H1 (cell line): ENCODE measurements around the gene ENOSF1. TPM values are rescaled to one million over a fixed set of nuclear protein-coding genes. Genes with fewer than 3 reads are reported as not detected.

Source experiments
- CTCF ChIA-PET: fragments of 300-600 bp; sonication (Branson Sonifier 250); formaldehyde crosslinking; loops from one replicate; lab custom pipeline; 2021; ENCODE audit not compliant: partially characterized antibody; lab: Charles Lee
- POLR2A ChIA-PET: fragments of 300-600 bp; sonication (Branson Sonifier 250); formaldehyde crosslinking; loops from one replicate; lab custom pipeline; 2021; ENCODE audit warnings: inconsistent platforms; ENCODE audit not compliant: partially characterized antibody; lab: Charles Lee
- DNase-seq, 2 experiments: peaks; one replicate each; pipeline versions ENCODE4 v3.0.0 to v3.0.0-alpha.2; 2010 to 2022; ENCODE audit warnings: low spot score in 2 of 2, low read depth in 1 of 2, mixed read lengths in 1 of 2
- FAIRE-seq: peaks from 2 replicates; lab custom pipeline; 2011; peaks lifted over from hg19 to GRCh38; lab: Jason Lieb, UNC
- H2AFZ ChIP-seq: 2 replicates; pipeline ENCODE4 v1.8.1; 2012; ENCODE audit warnings: low read length, inconsistent platforms
- H2AK5ac ChIP-seq: 2 replicates; pipeline ENCODE4 v1.6.1; 2013; ENCODE audit warnings: low read depth, low read length
- H2BK120ac ChIP-seq: replicated peaks from 2 replicates; pipeline ENCODE3; 2013; ENCODE audit warnings: low read depth, low read length, inconsistent platforms
- H2BK12ac ChIP-seq: 2 replicates; pipeline ENCODE4 v1.6.1; 2013; ENCODE audit warnings: low read depth, low read length
- H2BK15ac ChIP-seq: 2 replicates; pipeline ENCODE4 v1.6.1; 2013; ENCODE audit warnings: low read length
- H2BK20ac ChIP-seq: 2 replicates; pipeline ENCODE4 v1.6.1; 2013; ENCODE audit warnings: low read length
- H2BK5ac ChIP-seq: 2 replicates; pipeline ENCODE4 v1.6.1; 2013; ENCODE audit warnings: low read depth, low read length
- H3K14ac ChIP-seq: 2 replicates; pipeline ENCODE4 v1.6.1; 2013; ENCODE audit warnings: inconsistent platforms; ENCODE audit not compliant: insufficient read length
- H3K18ac ChIP-seq: 2 replicates; pipeline ENCODE4 v1.6.1; 2013; ENCODE audit warnings: low read length; ENCODE audit errors: extremely low read depth
- H3K23ac ChIP-seq: 2 replicates; pipeline ENCODE4 v1.6.1; 2013; ENCODE audit warnings: inconsistent platforms; ENCODE audit not compliant: insufficient read length
- H3K23me2 ChIP-seq: 2 replicates; pipeline ENCODE4 v1.6.1; 2013; ENCODE audit warnings: low read depth, low read length
- H3K27ac ChIP-seq: 2 replicates; pipeline ENCODE4 v1.6.1; 2011; ENCODE audit warnings: low read depth, low read length, inconsistent platforms
- H3K27me3 ChIP-seq, 4 experiments: replicated peaks in 1 of 4; 1 replicate in 1 of 4; 2 replicates in 3 of 4; pipeline versions ENCODE4 v1.6.1 to v1.8.1; 2011 to 2013; ENCODE audit warnings: low read length in 3 of 4, mild to moderate bottlenecking in 3 of 4, inconsistent platforms in 2 of 4, mixed read lengths in 2 of 4, moderate library complexity in 1 of 4; ENCODE audit not compliant: control insufficient read depth in 3 of 4, insufficient read depth in 3 of 4; ENCODE audit errors: extremely low read depth in 1 of 4
- H3K36me3 ChIP-seq, 4 experiments: 2 replicates each; pipeline versions ENCODE4 v1.6.1 to v1.8.1; 2011 to 2013; ENCODE audit warnings: mild to moderate bottlenecking in 4 of 4, low read length in 3 of 4, moderate library complexity in 2 of 4, control low read depth in 1 of 4, inconsistent platforms in 1 of 4; ENCODE audit not compliant: insufficient read depth in 4 of 4, control insufficient read depth in 2 of 4
- H3K4ac ChIP-seq: replicated peaks from 2 replicates; pipeline ENCODE3; 2013; ENCODE audit warnings: low read length, low read depth, mixed read lengths, inconsistent platforms; ENCODE audit not compliant: insufficient read length
- H3K4me1 ChIP-seq, 4 experiments: replicated peaks in 1 of 4; 1 replicate in 1 of 4; 2 replicates in 3 of 4; pipeline versions ENCODE4 v1.6.1 to v1.8.1; 2011 to 2013; ENCODE audit warnings: low read length in 3 of 4, inconsistent platforms in 2 of 4, mixed read lengths in 1 of 4; ENCODE audit not compliant: insufficient read depth in 4 of 4, control insufficient read depth in 3 of 4
- H3K4me2 ChIP-seq, 2 experiments: 2 replicates each; pipeline versions ENCODE4 v1.6.1 to v1.8.1; 2011 to 2013; ENCODE audit warnings: low read depth in 2 of 2, low read length in 2 of 2, control low read depth in 1 of 2, inconsistent platforms in 1 of 2, mild to moderate bottlenecking in 1 of 2; ENCODE audit not compliant: insufficient read depth in 1 of 2
- H3K4me3 ChIP-seq, 4 experiments: fragments of 200-600, 300-600 bp in 1 of 4; sonication (generic), shearing (Covaris generic), sonication (Bioruptor Twin) in 1 of 4; 2 replicates each; pipeline versions ENCODE4 v1.5.1 to v1.8.1; 2011 to 2016; ENCODE audit warnings: low read length in 4 of 4, low read depth in 3 of 4, control low read depth in 2 of 4, inconsistent platforms in 2 of 4, mild to moderate bottlenecking in 2 of 4, mixed read lengths in 1 of 4, moderate library complexity in 1 of 4; ENCODE audit not compliant: insufficient read depth in 2 of 4; ENCODE audit errors: extremely low read depth in 1 of 4
- H3K56ac ChIP-seq: replicated peaks from 2 replicates; pipeline ENCODE3; 2013; ENCODE audit warnings: low read depth, mild to moderate bottlenecking, mixed read lengths, low read length, inconsistent platforms; ENCODE audit not compliant: insufficient read length
- H3K79me1 ChIP-seq: 2 replicates; pipeline ENCODE4 v1.6.1; 2013; ENCODE audit warnings: low read depth, low read length, control low read depth
- H3K79me2 ChIP-seq, 2 experiments: 2 replicates each; pipeline versions ENCODE4 v1.6.1 to v1.8.1; 2012 to 2013; ENCODE audit warnings: low read length in 2 of 2, mild to moderate bottlenecking in 2 of 2, inconsistent platforms in 1 of 2; ENCODE audit not compliant: insufficient read depth in 2 of 2, control insufficient read depth in 1 of 2
- H3K9ac ChIP-seq, 4 experiments: replicated peaks in 1 of 4; 1 replicate in 1 of 4; 2 replicates in 3 of 4; pipeline versions ENCODE4 v1.6.1 to v1.8.1; 2011 to 2013; ENCODE audit warnings: low read depth in 3 of 4, low read length in 3 of 4, control low read depth in 2 of 4, mild to moderate bottlenecking in 2 of 4, moderate library complexity in 2 of 4, inconsistent platforms in 1 of 4; ENCODE audit errors: extremely low read depth in 1 of 4
- H3K9me3 ChIP-seq, 2 experiments: 2 replicates each; pipeline versions ENCODE4 v1.6.1 to v1.8.1; 2012 to 2013; ENCODE audit warnings: mild to moderate bottlenecking in 2 of 2, moderate library complexity in 2 of 2, control low read depth in 1 of 2, inconsistent platforms in 1 of 2, low read depth in 1 of 2, low read length in 1 of 2, mixed read lengths in 1 of 2; ENCODE audit not compliant: insufficient read depth in 2 of 2
- H4K20me1 ChIP-seq, 2 experiments: replicated peaks in 1 of 2; 2 replicates each; pipeline versions ENCODE3 to v1.8.1; 2011 to 2013; ENCODE audit warnings: inconsistent platforms in 2 of 2, low read length in 2 of 2, mild to moderate bottlenecking in 1 of 2; ENCODE audit not compliant: insufficient read depth in 2 of 2, control insufficient read depth in 1 of 2
- H4K5ac ChIP-seq: 2 replicates; pipeline ENCODE4 v1.6.1; 2013; ENCODE audit warnings: low read length, low read depth, mixed read lengths, inconsistent platforms; ENCODE audit not compliant: insufficient read length
- H4K8ac ChIP-seq: 2 replicates; pipeline ENCODE4 v1.8.0; 2013; ENCODE audit warnings: mild to moderate bottlenecking, moderate library complexity, low read length, inconsistent platforms; ENCODE audit not compliant: insufficient read depth; ENCODE audit errors: extremely low read depth
- H4K91ac ChIP-seq: replicated peaks from 2 replicates; pipeline ENCODE3; 2013; ENCODE audit warnings: low read length, mixed read lengths, inconsistent platforms; ENCODE audit not compliant: insufficient read length
- ASH2L ChIP-seq: fragments of 200-600, 300-600 bp; sonication (generic); IDR thresholded peaks from one replicate; pipeline ENCODE4 v1.7.1; 2017; ENCODE audit warnings: low read length
- ATF3 ChIP-seq: IDR thresholded peaks from 2 replicates; pipeline ENCODE4 v1.6.1; 2011; ENCODE audit warnings: low read depth, mild to moderate bottlenecking, low read length; ENCODE audit not compliant: insufficient read depth
- BCL11A ChIP-seq, 2 experiments: IDR thresholded peaks; one replicate each; pipeline ENCODE4 v1.6.1; 2011; ENCODE audit warnings: low read depth in 2 of 2, low read length in 2 of 2, mild to moderate bottlenecking in 2 of 2
- E2F6 ChIP-seq: IDR thresholded peaks from 2 replicates; pipeline ENCODE4 v1.6.1; 2012; ENCODE audit warnings: inconsistent platforms
- FOSL1 ChIP-seq: IDR thresholded peaks from 2 replicates; pipeline ENCODE4 v1.6.1; 2011; ENCODE audit warnings: mild to moderate bottlenecking, low read depth, low read length, moderate library complexity; ENCODE audit not compliant: insufficient read depth
- GTF2F1 ChIP-seq: IDR thresholded peaks from 2 replicates; pipeline ENCODE4 v1.6.1; 2012; ENCODE audit warnings: low read depth, low read length, improper control_type of control experiment, borderline replicate concordance
- JUND ChIP-seq: IDR thresholded peaks from 2 replicates; pipeline ENCODE4 v1.6.1; 2011; ENCODE audit warnings: mild to moderate bottlenecking, improper control_type of control experiment, low read length
- KDM5A ChIP-seq: fragments of 200-600 bp; IDR thresholded peaks from 2 replicates; pipeline ENCODE4 v1.7.1; 2012; ENCODE audit warnings: mild to moderate bottlenecking, low read length, inconsistent platforms, mixed read lengths
- PHF8 ChIP-seq: fragments of 200-600 bp; sonication (generic); conservative IDR thresholded peaks from 2 replicates; pipeline ENCODE4 v1.7.1; 2012; ENCODE audit warnings: low read depth, mild to moderate bottlenecking, inconsistent platforms, low read length, moderate library complexity
- POLR2A ChIP-seq, 2 experiments: IDR thresholded peaks; 1 replicate in 1 of 2; 2 replicates in 1 of 2; pipeline ENCODE4 v1.6.1; 2011; ENCODE audit warnings: low read depth in 2 of 2, low read length in 2 of 2, mild to moderate bottlenecking in 2 of 2; ENCODE audit errors: control extremely low read depth in 1 of 2
- RBBP5 ChIP-seq: IDR thresholded peaks from 2 replicates; pipeline ENCODE4 v1.7.1; 2012; ENCODE audit warnings: low read depth, mild to moderate bottlenecking, inconsistent platforms, low read length, moderate library complexity, borderline replicate concordance
- RFX5 ChIP-seq: IDR thresholded peaks from 2 replicates; pipeline ENCODE4 v1.6.1; 2011; ENCODE audit warnings: low read depth, low read length, improper control_type of control experiment, borderline replicate concordance
- SIN3A ChIP-seq, 2 experiments: IDR thresholded peaks in 1 of 2; conservative IDR thresholded peaks in 1 of 2; 2 replicates each; pipeline ENCODE4 v1.6.1; 2011 to 2012; ENCODE audit warnings: low read length in 2 of 2, improper control_type of control experiment in 1 of 2, low read depth in 1 of 2, mild to moderate bottlenecking in 1 of 2
- WGBS, 2 experiments: shearing (Covaris generic) in 1 of 2; methylation state at CpG; one replicate each; pipeline versions ENCODE4 v1.1.6 to v1.1.7; 2013 to 2015; ENCODE audit warnings: low lambda C conversion rate in 2 of 2, mixed read lengths in 2 of 2, inconsistent platforms in 1 of 2, low coverage in 1 of 2, missing lambda C conversion rate in 1 of 2; ENCODE audit not compliant: insufficient replicate concordance in 2 of 2, insufficient coverage in 1 of 2, insufficient read length in 1 of 2; ENCODE audit errors: extremely low coverage in 1 of 2, missing lambda C conversion rate in 1 of 2; 5-methylcytosine and 5-hydroxymethylcytosine counted together
- polyA plus RNA-seq, 7 experiments: library from polyadenylated mRNA; depleted of rRNA in 3 of 7; stranded (reverse) in 5 of 7; unstranded in 2 of 7; fragments of >200 nt in 5 of 7; fragments of 200-250 nt in 2 of 7; gene quantifications; 1 replicate in 5 of 7; 2 replicates in 1 of 7; 4 replicates in 1 of 7; pipeline versions ENCODE4 v1.2.1 to v1.2.3, GENCODE V29; 2011 to 2013; ENCODE audit warnings: missing spikeins in 2 of 7, mixed read lengths in 2 of 7
- total RNA-seq: library from RNA; stranded (reverse); fragmentation: NEBNext Ultra II Directional; extraction: Animal tissue kit (Norgen Biotek cat#: 25700); gene quantifications from 2 replicates; pipeline ENCODE4 v1.2.1, GENCODE V29; 2021

ENOSF1 gene
- total and polyA plus RNA-seq, 2 of the 8 experiments (the other 6 are each of a cell fraction or from before 2014, with no cell fraction given): 15.4 to 26.4 TPM

- no peak overlapping the region for H3K4ac ChIP-seq
- H2BK120ac ChIP-seq: no peak overlapping the region
- WGBS, 2 experiments: 91% methylated on average over 2 of the region's 2 CpGs; no CpG with 5 or more reads in 1 of the 2 experiments
- no peak overlapping the region for H2BK15ac ChIP-seq
- H2BK12ac ChIP-seq: no peak overlapping the region
- no peak overlapping the region for H2BK5ac ChIP-seq
- no peaks in the 10 kb centered on the region for H3K9me3 ChIP-seq
- H2AK5ac ChIP-seq: no peak overlapping the region
- no peak overlapping the region for H3K14ac ChIP-seq
- H3K56ac ChIP-seq: no peak overlapping the region
- no peak for DNase-seq
- H4K5ac ChIP-seq: no peak overlapping the region
- peaks cover 0 to 22% of the 10 kb centered on the region in 2 experiments; a peak in 1 of 4 replicates for H3K79me2 ChIP-seq
- no peak overlapping the region for H3K27ac ChIP-seq
- no peak overlapping the region for H2BK20ac ChIP-seq
- no peaks in the 10 kb centered on the region; a peak in 1 of 8 replicates for H3K36me3 ChIP-seq
- H3K23ac ChIP-seq: no peak overlapping the region
- no peak overlapping the region for H3K9ac ChIP-seq
- H3K27me3 ChIP-seq: no peaks in the 10 kb centered on the region
- no peak overlapping the region for H2AFZ ChIP-seq
- H3K18ac ChIP-seq: no peak overlapping the region
- no peak overlapping the region for H3K4me2 ChIP-seq
- POLR2A ChIA-PET: interaction anchor here (1.4 kb wide), 1 partner anchor 9 kb away, joined by 3 read pairs; no protein-coding TSS in a partner anchor
- TF ChIP-seq PHF8 (no peak), FOSL1 (no peak), RBBP5 (no peak), POLR2A (IDR thresholded peaks at IDR 0.05; ENCODE audit: control extremely low read depth in 1 of 2, low read depth in 2 of 2, low read length in 2 of 2) (no peak), ASH2L (no peak), KDM5A (no peak), BCL11A (IDR thresholded peaks at IDR 0.05; ENCODE audit: low read depth in 2 of 2, low read length in 2 of 2) (no peak), RFX5 (no peak), SIN3A (conservative IDR thresholded peaks at IDR 0.05 in 1 of 2, IDR thresholded peaks at IDR 0.05 in 1 of 2; ENCODE audit: low read depth in 1 of 2, low read length in 2 of 2) (no peak), E2F6 (no peak), GTF2F1 (no peak), ATF3 (no peak), JUND (no peak)
- H3K4me1 ChIP-seq: peaks cover 0 to 2% (median 0%) of the 10 kb centered on the region in 4 experiments; a peak in 2 of 7 replicates
- H3K4me3 ChIP-seq: no peak overlapping the region
- H4K20me1 ChIP-seq: peaks cover 2 to 4% of the 10 kb centered on the region in 2 experiments
- no peaks in the 10 kb centered on the region; the same call in 1 of the 2 replicates for H3K23me2 ChIP-seq
- H4K8ac ChIP-seq: no peak overlapping the region
- CTCF ChIA-PET: interaction anchor here (0.6 to 3.5 kb wide), 8 partner anchors 9 to 163 kb away, joined by 3 to 28 read pairs (median 4); no protein-coding TSS in a partner anchor
- no peak overlapping the region for H4K91ac ChIP-seq
- FAIRE-seq: no peak
- H3K79me1 ChIP-seq: peaks cover 3% of the 10 kb centered on the region; the same call in 1 of the 2 replicates
Measured at GRCh38 chr18:653512-653911, 58.9 kb downstream of the ENOSF1 start.
